GM21723 (cell line): ENCODE results near the gene PTPN13.
"Not testable (repeated sequence)": the region's sequence is repeated elsewhere in the genome, so short reads cannot be mapped to it uniquely, and the experiment has no call there.

ENCODE experiments used
- ATAC-seq: cut with Tn5 transposase; IDR thresholded peaks from one replicate; pipeline ENCODE4 v1.9.1; 2021; ENCODE audit warnings: mild to moderate bottlenecking, moderate library complexity; ENCODE audit not compliant: unreplicated experiment

The PTPN13 gene

GRCh38 chr4:86641516-86642090, 47.5 kb downstream of the PTPN13 start:
- no peak for ATAC-seq

GRCh38 chr4:86644892-86645291, 50.8 kb downstream of the PTPN13 start:
- no peak for ATAC-seq

GRCh38 chr4:86652332-86652932, 58.3 kb downstream of the PTPN13 start:
- ATAC-seq, result no peak

- no peak for ATAC-seq
Measured at GRCh38 chr4:86653237-86653865, 59.2 kb downstream of the PTPN13 start.

- ATAC-seq, result not testable (repeated sequence)
Measured at GRCh38 chr4:86656781-86657180, 62.7 kb downstream of the PTPN13 start.

- no peak for ATAC-seq
Measured at GRCh38 chr4:86657382-86657781, 63.3 kb downstream of the PTPN13 start.

GRCh38 chr4:86657910-86658309, 63.8 kb downstream of the PTPN13 start:
- ATAC-seq, result no peak

- no peak for ATAC-seq
Measured at GRCh38 chr4:86660401-86660800, 66.3 kb downstream of the PTPN13 start.

GRCh38 chr4:86661006-86661405, 66.9 kb downstream of the PTPN13 start:
- no peak for ATAC-seq

- ATAC-seq, result no peak
Measured at GRCh38 chr4:86661418-86661817, 67.3 kb downstream of the PTPN13 start.

GRCh38 chr4:86664959-86665358, 70.8 kb downstream of the PTPN13 start:
- ATAC-seq, result no peak

- no peak for ATAC-seq
Measured at GRCh38 chr4:86670298-86670697, 76.2 kb downstream of the PTPN13 start.

GRCh38 chr4:86670756-86671155, 76.6 kb downstream of the PTPN13 start:
- ATAC-seq, result no peak

- no peak for ATAC-seq
Measured at GRCh38 chr4:86675548-86675947, 81.4 kb downstream of the PTPN13 start.

- ATAC-seq, result no peak
Measured at GRCh38 chr4:86678796-86679195, 84.7 kb downstream of the PTPN13 start.

GRCh38 chr4:86679441-86679840, 85.3 kb downstream of the PTPN13 start:
- ATAC-seq, result no peak

- no peak for ATAC-seq
Measured at GRCh38 chr4:86683167-86683566, 89.1 kb downstream of the PTPN13 start.

GRCh38 chr4:86683983-86684382, 89.9 kb downstream of the PTPN13 start:
- no peak for ATAC-seq

GRCh38 chr4:86685401-86685800, 91.3 kb downstream of the PTPN13 start:
- ATAC-seq, result no peak

GRCh38 chr4:86686741-86687140, 92.6 kb downstream of the PTPN13 start:
- no peak for ATAC-seq

- ATAC-seq, result no peak
Measured at GRCh38 chr4:86688026-86688425, 93.9 kb downstream of the PTPN13 start.

GRCh38 chr4:86704601-86705000, 110.5 kb downstream of the PTPN13 start:
- ATAC-seq, result no peak
